ENCODE data around the gene ENOSF1.
"Not testable (repeated sequence)": the region's sequence is repeated elsewhere in the genome, so short reads cannot be mapped to it uniquely, and the experiment has no call there.

ENOSF1 gene

GRCh38 chr18:712401-713134 is at the start of gene ENOSF1:
Gene ENOSF1 (minus strand): TSS chr18:712630. CDS start chr18:712587, 43 bp downstream.
- DNase-seq (ENCODE audit: low read depth), result peak; percentile 76

- not testable (repeated sequence) for DNase-seq (ENCODE audit: low read depth)
Measured at GRCh38 chr18:759864-760263, 47.4 kb upstream of the ENOSF1 start.

- DNase-seq (ENCODE audit: low read depth), result no peak
Measured at GRCh38 chr18:755506-755905, 43.1 kb upstream of the ENOSF1 start.

- DNase-seq (ENCODE audit: low read depth), result no peak
Measured at GRCh38 chr18:754656-755055, 42.2 kb upstream of the ENOSF1 start.

- DNase-seq (ENCODE audit: low read depth), result no peak
Measured at GRCh38 chr18:750456-750855, 38.0 kb upstream of the ENOSF1 start.

GRCh38 chr18:744832-745597 is 32.6 kb upstream of the ENOSF1 start:
- no peak for DNase-seq (ENCODE audit: low read depth)

- no peak for DNase-seq (ENCODE audit: low read depth)
Measured at GRCh38 chr18:741931-742512, 29.6 kb upstream of the ENOSF1 start.

- DNase-seq (ENCODE audit: low read depth), result no peak
Measured at GRCh38 chr18:732371-732770, 19.9 kb upstream of the ENOSF1 start.

GRCh38 chr18:731185-731584 is 18.8 kb upstream of the ENOSF1 start:
- DNase-seq (ENCODE audit: low read depth), result no peak

- DNase-seq (ENCODE audit: low read depth), result no peak
Measured at GRCh38 chr18:730692-731091, 18.3 kb upstream of the ENOSF1 start.

GRCh38 chr18:730120-730519 is 17.7 kb upstream of the ENOSF1 start:
- not testable (repeated sequence) for DNase-seq (ENCODE audit: low read depth)

GRCh38 chr18:725646-726045 is 13.2 kb upstream of the ENOSF1 start:
- DNase-seq (ENCODE audit: low read depth), result no peak

- DNase-seq (ENCODE audit: low read depth), result no peak
Measured at GRCh38 chr18:723541-724080, 11.2 kb upstream of the ENOSF1 start.

- DNase-seq (ENCODE audit: low read depth), result no peak
Measured at GRCh38 chr18:717003-717402, 4.6 kb upstream of the ENOSF1 start.

GRCh38 chr18:715626-716025 is 3.2 kb upstream of the ENOSF1 start:
- DNase-seq (ENCODE audit: low read depth), result no peak

GRCh38 chr18:713135-713490 is 683 bp upstream of the ENOSF1 start:
- DNase-seq (ENCODE audit: low read depth), result no peak

- peak; percentile 70 for DNase-seq (ENCODE audit: low read depth)
Measured at GRCh38 chr18:711657-712400, 601 bp downstream of the ENOSF1 start.

GRCh38 chr18:711310-711656 is 1.1 kb downstream of the ENOSF1 start:
- DNase-seq (ENCODE audit: low read depth), result no peak

- no peak for DNase-seq (ENCODE audit: low read depth)
Measured at GRCh38 chr18:710418-711300, 1.8 kb downstream of the ENOSF1 start.

GRCh38 chr18:709771-710170 is 2.7 kb downstream of the ENOSF1 start:
- no peak for DNase-seq (ENCODE audit: low read depth)

- DNase-seq (ENCODE audit: low read depth), result no peak
Measured at GRCh38 chr18:708096-708495, 4.3 kb downstream of the ENOSF1 start.

Measured in stimulated activated CD4-positive, alpha-beta T cell treated with anti-CD3 and anti-CD28 coated beads, Interleukin-2, amount 100 ng/mL, for 4 hours (primary cell).